RWPE2 (cell line): ENCODE measurements around the gene AGL.

Experiments used
- ATAC-seq: fragments of 200-7000 bp; cut with Tn5 transposase; 3 replicates; pipeline ENCODE4 v1.9.1; 2021; ENCODE audit warnings: low read depth
- DNase-seq: peaks from one replicate; pipeline ENCODE4 v3.0.0-alpha.2; 2020; ENCODE audit warnings: low spot score
- H3K27ac ChIP-seq: fragments of 450-650 bp; 2 replicates; pipeline ENCODE4 v1.5.1; 2017; ENCODE audit warnings: mild to moderate bottlenecking; ENCODE audit not compliant: poor library complexity, severe bottlenecking
- H3K27me3 ChIP-seq: fragments of 250-450 bp; sonication (Bioruptor Pico); 2 replicates; pipeline ENCODE4 v1.5.1; 2021; ENCODE audit warnings: mild to moderate bottlenecking, moderate library complexity; ENCODE audit not compliant: insufficient read depth, poor library complexity, severe bottlenecking
- H3K36me3 ChIP-seq: fragments of 250-450 bp; sonication (Bioruptor Pico); 2 replicates; pipeline ENCODE4 v1.5.1; 2020; ENCODE audit warnings: low read depth, mild to moderate bottlenecking, moderate library complexity
- H3K4me1 ChIP-seq: fragments of 250-450 bp; sonication (Bioruptor Pico); 2 replicates; pipeline ENCODE4 v1.5.1; 2021; ENCODE audit warnings: mild to moderate bottlenecking, moderate library complexity; ENCODE audit not compliant: insufficient read depth, poor library complexity, severe bottlenecking
- H3K4me3 ChIP-seq: fragments of 250-450 bp; sonication (Bioruptor Pico); 2 replicates; pipeline ENCODE4 v1.5.1; 2021; ENCODE audit warnings: mild to moderate bottlenecking, moderate library complexity; ENCODE audit not compliant: severe bottlenecking
- H3K9me3 ChIP-seq: fragments of 250-450 bp; sonication (Bioruptor Pico); 2 replicates; pipeline ENCODE4 v1.5.1; 2021; ENCODE audit warnings: mild to moderate bottlenecking, moderate library complexity; ENCODE audit not compliant: severe bottlenecking
- TF ChIP-seq, protein P1 (sequence below): fragments of 450-650 bp; IDR thresholded peaks from one replicate; pipeline ENCODE4 v1.5.1; 2017; ENCODE audit warnings: mild to moderate bottlenecking, moderate library complexity; ENCODE audit not compliant: poor library complexity, severe bottlenecking

AGL gene

GRCh38 chr1:99811747-99812146 is 38.4 kb upstream of the AGL start:
- Histone ChIP-seq H3K9me3 (no peaks in the 10 kb centered on the region), H3K4me1 (peaks cover 11% of the 10 kb centered on the region), H3K36me3 (no peaks in the 10 kb centered on the region), H3K4me3 (no peak overlapping the region), H3K27me3 (no peaks in the 10 kb centered on the region), H3K27ac (no peak overlapping the region)
- ATAC-seq: no peak
- DNase-seq: no peak
- TF ChIP-seq, protein P1, sequence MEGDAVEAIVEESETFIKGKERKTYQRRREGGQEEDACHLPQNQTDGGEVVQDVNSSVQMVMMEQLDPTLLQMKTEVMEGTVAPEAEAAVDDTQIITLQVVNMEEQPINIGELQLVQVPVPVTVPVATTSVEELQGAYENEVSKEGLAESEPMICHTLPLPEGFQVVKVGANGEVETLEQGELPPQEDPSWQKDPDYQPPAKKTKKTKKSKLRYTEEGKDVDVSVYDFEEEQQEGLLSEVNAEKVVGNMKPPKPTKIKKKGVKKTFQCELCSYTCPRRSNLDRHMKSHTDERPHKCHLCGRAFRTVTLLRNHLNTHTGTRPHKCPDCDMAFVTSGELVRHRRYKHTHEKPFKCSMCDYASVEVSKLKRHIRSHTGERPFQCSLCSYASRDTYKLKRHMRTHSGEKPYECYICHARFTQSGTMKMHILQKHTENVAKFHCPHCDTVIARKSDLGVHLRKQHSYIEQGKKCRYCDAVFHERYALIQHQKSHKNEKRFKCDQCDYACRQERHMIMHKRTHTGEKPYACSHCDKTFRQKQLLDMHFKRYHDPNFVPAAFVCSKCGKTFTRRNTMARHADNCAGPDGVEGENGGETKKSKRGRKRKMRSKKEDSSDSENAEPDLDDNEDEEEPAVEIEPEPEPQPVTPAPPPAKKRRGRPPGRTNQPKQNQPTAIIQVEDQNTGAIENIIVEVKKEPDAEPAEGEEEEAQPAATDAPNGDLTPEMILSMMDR: no peak

DNA sequence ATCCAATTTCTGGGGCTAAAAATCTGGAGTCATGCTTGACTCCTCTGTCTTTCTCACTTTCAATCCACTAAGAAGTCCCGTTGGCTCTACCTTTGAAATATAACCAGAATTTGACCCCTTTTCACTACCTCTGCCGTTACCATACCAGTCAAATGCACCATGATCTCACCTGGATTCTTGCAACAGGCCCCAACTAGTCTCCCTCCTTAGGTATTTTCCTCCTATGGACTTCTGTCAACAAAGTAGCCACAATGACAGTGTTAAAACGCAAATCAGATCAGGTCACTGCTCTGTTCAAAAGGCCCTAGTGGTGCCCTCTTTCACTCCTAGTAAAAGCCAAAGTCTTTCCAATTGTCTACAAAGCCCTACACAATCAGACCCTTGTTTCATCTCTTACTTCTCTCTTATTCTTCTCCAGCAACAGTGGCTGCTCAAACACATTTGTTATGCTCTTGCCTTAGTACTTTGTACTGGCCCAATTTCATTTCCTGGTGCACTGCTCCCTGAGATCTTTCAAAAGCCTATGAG is 35.7 kb upstream of the AGL start:
- DNase-seq (no peak), ATAC-seq (peak; percentile 63; the same call in 2 of the 3 replicates)
- TF ChIP-seq, protein P1: no peak
- no peaks in the 10 kb centered on the region for H3K36me3 ChIP-seq
- no peak overlapping the region for H3K27ac ChIP-seq
- H3K27me3 ChIP-seq: no peaks in the 10 kb centered on the region
- H3K4me1 ChIP-seq: peaks cover 7% of the 10 kb centered on the region
- no peaks in the 10 kb centered on the region for H3K9me3 ChIP-seq
- no peak overlapping the region for H3K4me3 ChIP-seq

DNA sequence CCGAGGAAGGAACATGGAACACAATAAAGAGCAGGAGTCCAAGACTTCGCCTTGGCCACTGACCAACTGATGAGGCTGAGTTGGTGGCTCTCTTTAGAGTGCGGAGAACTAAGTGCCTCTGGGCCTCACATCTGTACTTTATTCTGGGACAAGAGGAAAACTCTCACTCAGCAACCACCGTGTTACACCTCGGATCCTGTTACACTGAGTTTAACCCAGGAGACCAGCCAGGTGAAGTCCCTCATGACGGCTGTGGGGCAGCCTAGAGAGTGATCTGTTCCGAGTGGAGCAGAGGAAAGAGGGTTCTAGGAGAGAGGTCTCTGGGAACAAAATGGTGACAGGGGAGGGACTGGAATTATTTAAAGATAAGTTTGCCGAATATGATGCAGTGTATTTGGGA is 33.5 kb upstream of the AGL start:
- Histone ChIP-seq H3K4me1 (peaks cover 7% of the 10 kb centered on the region), H3K36me3 (no peaks in the 10 kb centered on the region), H3K9me3 (no peaks in the 10 kb centered on the region), H3K4me3 (no peak overlapping the region), H3K27ac (no peak overlapping the region), H3K27me3 (no peaks in the 10 kb centered on the region)
- ATAC-seq (no peak), DNase-seq (no peak)
- TF ChIP-seq, protein P1: no peak

- no peak for ATAC-seq
- Histone ChIP-seq H3K9me3 (no peaks in the 10 kb centered on the region), H3K27ac (no peak overlapping the region), H3K4me3 (no peak overlapping the region), H3K4me1 (peaks cover 7% of the 10 kb centered on the region), H3K36me3 (no peaks in the 10 kb centered on the region), H3K27me3 (no peaks in the 10 kb centered on the region)
- TF ChIP-seq, protein P1: no peak
- DNase-seq: no peak
Observed at GRCh38 chr1:99818063-99818699, 32.0 kb upstream of the AGL start.

DNA sequence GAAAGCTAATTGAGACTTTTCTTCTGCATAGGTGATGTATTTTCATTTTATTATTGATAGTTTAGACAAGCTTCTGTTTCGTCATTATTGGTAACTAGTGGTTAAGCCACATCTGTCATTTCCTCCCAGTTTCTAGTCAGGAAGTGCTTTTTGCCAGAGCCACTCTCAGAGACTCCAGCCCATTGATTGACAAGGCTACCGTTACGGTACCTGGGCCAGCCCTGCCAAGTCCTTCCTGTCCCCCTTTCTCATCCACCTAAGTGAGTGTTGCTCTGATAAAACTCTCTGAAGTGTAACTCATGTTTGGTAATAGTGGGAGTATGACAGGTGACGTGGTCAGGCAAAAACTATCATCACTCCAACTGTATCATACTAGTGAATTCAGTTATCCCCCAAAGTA is 29.6 kb upstream of the AGL start:
- no peaks in the 10 kb centered on the region for H3K9me3 ChIP-seq
- TF ChIP-seq, protein P1: no peak
- ATAC-seq (no peak), DNase-seq (no peak)
- no peaks in the 10 kb centered on the region for H3K4me1 ChIP-seq
- H3K4me3 ChIP-seq: no peak overlapping the region
- H3K27me3 ChIP-seq: no peaks in the 10 kb centered on the region
- H3K27ac ChIP-seq: no peak overlapping the region
- H3K36me3 ChIP-seq: no peaks in the 10 kb centered on the region
